A673 (cell line): ENCODE data around the gene RER1. TPM values are rescaled to one million over a fixed set of nuclear protein-coding genes. Genes with fewer than 3 reads are reported as not detected.

ENCODE experiments used
- BruUV-seq: library from RNA; stranded (reverse); fragments of 400-500 nt; replicated peaks from 2 replicates; lab custom pipeline; 2021; lab: Mats Ljungman, UMichigan
- CTCF ChIA-PET: fragments of 300-600 bp; sonication (Branson Sonifier 250); formaldehyde crosslinking; loops from one replicate; lab custom pipeline; 2022; ENCODE audit warnings: antibody characterized with exemption; lab: Charles Lee
- POLR2A ChIA-PET: fragments of 300-600 bp; sonication (Branson Sonifier 250); formaldehyde crosslinking; loops from one replicate; lab custom pipeline; 2022; ENCODE audit warnings: antibody characterized with exemption; ENCODE audit not compliant: low non-redundant PET; lab: Charles Lee
- DNase-seq: peaks from one replicate; pipeline ENCODE4 v3.0.0-alpha.2; 2015; ENCODE audit warnings: low spot score
- H3K27ac ChIP-seq: fragments of 200-600 bp; sonication (generic); 2 replicates; pipeline ENCODE4 v1.5.1; 2016; ENCODE audit warnings: mixed run types, low read depth, mild to moderate bottlenecking, mixed read lengths, antibody characterized with exemption, low read length; ENCODE audit not compliant: poor library complexity, severe bottlenecking
- H3K27me3 ChIP-seq: fragments of 200-600 bp; sonication (generic); replicated peaks from 2 replicates; pipeline ENCODE4 v1.6.1; 2017; ENCODE audit warnings: mixed run types, low read depth, mild to moderate bottlenecking, mixed read lengths, antibody characterized with exemption, low read length; ENCODE audit not compliant: insufficient read depth, poor library complexity
- H3K36me3 ChIP-seq: fragments of 200-600 bp; sonication (generic); 2 replicates; pipeline ENCODE4 v1.6.1; 2016; ENCODE audit warnings: mixed run types, mild to moderate bottlenecking, mixed read lengths, antibody characterized with exemption, low read length; ENCODE audit not compliant: insufficient read depth, poor library complexity, severe bottlenecking
- H3K4me1 ChIP-seq: fragments of 200-600 bp; sonication (generic); 2 replicates; pipeline ENCODE4 v1.6.1; 2017; ENCODE audit warnings: mixed run types, mild to moderate bottlenecking, mixed read lengths, antibody characterized with exemption, low read length; ENCODE audit not compliant: insufficient read depth, poor library complexity, severe bottlenecking
- H3K4me3 ChIP-seq: fragments of 200-600 bp; sonication (generic); 2 replicates; pipeline ENCODE4 v1.5.1; 2016; ENCODE audit warnings: low read depth, mixed run types, mild to moderate bottlenecking, mixed read lengths, low read length; ENCODE audit not compliant: poor library complexity, severe bottlenecking
- H3K9me3 ChIP-seq: fragments of 200-600 bp; sonication (generic); 2 replicates; pipeline ENCODE4 v1.6.1; 2016; ENCODE audit warnings: mixed run types, low read depth, mild to moderate bottlenecking, mixed read lengths, antibody characterized with exemption, low read length; ENCODE audit not compliant: poor library complexity, severe bottlenecking
- EZH2 ChIP-seq: fragments of 200-600 bp; sonication (generic); IDR thresholded peaks from 2 replicates; pipeline ENCODE4 v1.6.1; 2017; ENCODE audit warnings: borderline replicate concordance, low read depth, mild to moderate bottlenecking, mixed read lengths, antibody characterized with exemption, low read length; ENCODE audit not compliant: poor library complexity, severe bottlenecking
- intact Hi-C: fragments of 100-400 bp; cut with micrococcal nuclease; formaldehyde crosslinking; loops from one replicate; pipeline ENCODE4 v1.10.0; 2022; ENCODE audit not compliant: unreplicated experiment
- total RNA-seq: library from RNA; stranded (reverse); gene quantifications from 2 replicates; pipeline ENCODE4 v1.2.3, GENCODE V29; 2021
- TF ChIP-seq, protein P1 (sequence below): fragments of 300-800, 200-600 bp; sonication (generic); conservative IDR thresholded peaks from 2 replicates; pipeline ENCODE4 v1.5.1; 2017; ENCODE audit warnings: low read depth, mild to moderate bottlenecking, antibody characterized with exemption, low read length, moderate library complexity, mixed read lengths

The RER1 gene
- total RNA-seq, 1 experiment from 2014 or later: 154 TPM

DNA sequence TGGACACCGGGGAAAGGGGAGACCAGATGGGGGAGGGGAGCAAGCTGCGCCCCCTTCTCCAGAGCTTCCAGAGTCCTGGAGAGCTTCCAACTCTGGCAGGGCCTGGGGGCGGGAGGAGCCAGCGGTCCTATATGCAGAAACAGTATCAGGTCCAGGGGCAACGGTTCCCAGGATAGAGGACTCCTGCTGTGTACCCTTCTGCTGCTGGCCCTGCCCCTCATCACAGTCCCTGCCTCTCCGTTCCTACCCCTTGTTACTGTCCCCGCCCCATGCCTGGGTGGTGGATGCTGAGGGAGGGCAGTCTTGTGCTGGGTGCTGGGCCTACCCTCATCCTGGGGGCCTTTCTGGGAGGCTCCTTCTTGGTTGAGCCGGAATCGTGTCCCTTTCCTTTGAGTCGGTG lies 39.9 kb downstream of the RER1 start:
- Histone ChIP-seq H3K27ac (no peak overlapping the region), H3K9me3 (no peaks in the 10 kb centered on the region), H3K4me3 (no peak overlapping the region), H3K27me3 (peaks cover 45% of the 10 kb centered on the region), H3K36me3 (no peaks in the 10 kb centered on the region), H3K4me1 (no peaks in the 10 kb centered on the region)
- no TSS peak for BruUV-seq
- CTCF ChIA-PET: interaction anchor here (0.5 kb wide), 1 partner anchor 17 kb away, joined by 3 read pairs; no protein-coding TSS in a partner anchor
- intact Hi-C loops: no loop called here
- no peak for TF ChIP-seq EZH2
- TF ChIP-seq, protein P1, sequence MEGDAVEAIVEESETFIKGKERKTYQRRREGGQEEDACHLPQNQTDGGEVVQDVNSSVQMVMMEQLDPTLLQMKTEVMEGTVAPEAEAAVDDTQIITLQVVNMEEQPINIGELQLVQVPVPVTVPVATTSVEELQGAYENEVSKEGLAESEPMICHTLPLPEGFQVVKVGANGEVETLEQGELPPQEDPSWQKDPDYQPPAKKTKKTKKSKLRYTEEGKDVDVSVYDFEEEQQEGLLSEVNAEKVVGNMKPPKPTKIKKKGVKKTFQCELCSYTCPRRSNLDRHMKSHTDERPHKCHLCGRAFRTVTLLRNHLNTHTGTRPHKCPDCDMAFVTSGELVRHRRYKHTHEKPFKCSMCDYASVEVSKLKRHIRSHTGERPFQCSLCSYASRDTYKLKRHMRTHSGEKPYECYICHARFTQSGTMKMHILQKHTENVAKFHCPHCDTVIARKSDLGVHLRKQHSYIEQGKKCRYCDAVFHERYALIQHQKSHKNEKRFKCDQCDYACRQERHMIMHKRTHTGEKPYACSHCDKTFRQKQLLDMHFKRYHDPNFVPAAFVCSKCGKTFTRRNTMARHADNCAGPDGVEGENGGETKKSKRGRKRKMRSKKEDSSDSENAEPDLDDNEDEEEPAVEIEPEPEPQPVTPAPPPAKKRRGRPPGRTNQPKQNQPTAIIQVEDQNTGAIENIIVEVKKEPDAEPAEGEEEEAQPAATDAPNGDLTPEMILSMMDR: no peak
- POLR2A ChIA-PET: no interaction called here
- DNase-seq: no peak

DNA sequence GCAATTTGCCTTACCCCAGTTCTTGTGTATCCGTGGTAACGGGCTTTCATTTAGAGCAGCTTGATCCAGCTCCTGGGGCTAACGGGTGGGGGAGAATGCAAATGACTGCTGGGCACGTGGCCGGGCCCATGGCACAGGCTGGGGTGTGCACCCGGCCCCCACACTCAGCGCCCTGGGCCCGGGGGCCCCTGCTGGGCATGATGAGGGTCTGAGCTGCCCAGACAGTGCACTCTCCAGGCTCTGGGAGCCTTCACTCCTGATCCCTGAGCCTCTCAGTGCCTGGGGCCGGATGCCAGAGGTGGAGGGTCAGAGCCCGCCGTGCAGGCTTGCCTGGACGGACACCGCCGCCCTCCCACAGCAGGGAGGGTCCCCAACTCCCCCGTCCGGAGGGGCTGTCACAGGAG lies 40.8 kb downstream of the RER1 start:
- no TSS peak for BruUV-seq
- Histone ChIP-seq H3K4me1 (no peaks in the 10 kb centered on the region), H3K27ac (no peak overlapping the region), H3K27me3 (peaks cover 45% of the 10 kb centered on the region), H3K4me3 (no peak overlapping the region), H3K9me3 (no peaks in the 10 kb centered on the region), H3K36me3 (no peaks in the 10 kb centered on the region)
- TF ChIP-seq, protein P1: no peak
- TF ChIP-seq EZH2: no peak
- no peak for DNase-seq
- ChIA-PET CTCF (no interaction called here), POLR2A (no interaction called here)
- intact Hi-C loops: no loop called here

DNA sequence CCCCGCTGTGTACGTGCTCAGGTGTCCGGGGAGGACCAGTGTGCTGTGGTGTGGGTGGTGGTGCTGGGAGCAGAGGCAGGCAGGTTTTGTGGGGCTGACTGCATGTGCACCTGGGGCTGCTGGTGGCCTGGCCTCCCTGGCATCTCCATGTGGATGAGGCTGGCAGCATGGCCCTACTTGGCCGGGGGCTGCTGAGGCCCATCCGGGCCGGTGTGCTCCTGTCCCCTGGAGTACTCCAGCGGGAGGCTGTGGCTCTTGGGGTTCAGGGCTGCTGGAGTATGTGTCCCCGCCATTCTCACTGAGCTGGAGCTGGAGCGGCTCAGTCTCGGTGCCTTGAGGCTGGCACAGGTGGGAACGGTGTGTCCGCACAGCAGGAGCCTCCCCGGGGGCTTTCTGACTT lies 41.6 kb downstream of the RER1 start:
- POLR2A ChIA-PET: no interaction called here
- no TSS peak for BruUV-seq

More for the DNA sequence above, 41.6 kb downstream of the RER1 start:
- intact Hi-C loops: no loop called here
- DNase-seq: no peak
- CTCF ChIA-PET: no interaction called here
- peaks cover 45% of the 10 kb centered on the region for H3K27me3 ChIP-seq
- no peak overlapping the region for H3K27ac ChIP-seq
- no peaks in the 10 kb centered on the region for H3K4me1 ChIP-seq
- H3K36me3 ChIP-seq: no peaks in the 10 kb centered on the region
- no peaks in the 10 kb centered on the region for H3K9me3 ChIP-seq
- TF ChIP-seq EZH2: no peak
- TF ChIP-seq, protein P1: no peak
- no peak overlapping the region for H3K4me3 ChIP-seq
